Activated CD4-positive, alpha-beta T cell treated with anti-CD3 and anti-CD28 coated beads, Interleukin-2, amount 50 U/mL, for 1 hour (primary cell): ENCODE data around the gene OCA2.

Source experiments
- DNase-seq: peaks from one replicate; pipeline ENCODE4 v3.0.0-alpha.2; 2020

Gene OCA2

DNA sequence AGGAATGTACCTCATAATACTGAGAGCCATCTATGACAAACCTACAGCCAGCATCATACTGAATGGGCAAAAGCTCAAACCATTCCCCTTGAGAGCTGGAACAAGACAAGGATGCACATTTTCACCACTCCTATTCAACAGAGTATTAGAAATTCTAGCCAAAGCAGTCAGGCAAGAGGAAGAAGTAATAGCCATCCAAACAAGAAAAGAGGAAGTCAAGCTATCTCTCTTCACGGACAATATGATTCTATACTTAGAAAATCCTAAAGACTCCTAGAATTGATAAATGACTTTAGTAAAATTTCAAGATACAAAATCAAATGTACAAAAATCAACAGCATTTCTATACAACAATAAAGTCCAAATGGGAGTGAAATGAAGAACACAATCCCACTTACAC, 30.2 kb downstream of the OCA2 start:
- DNase-seq: no peak

GRCh38 chr15:28066231-28066630, 32.9 kb downstream of the OCA2 start:
- DNase-seq: no peak

DNA sequence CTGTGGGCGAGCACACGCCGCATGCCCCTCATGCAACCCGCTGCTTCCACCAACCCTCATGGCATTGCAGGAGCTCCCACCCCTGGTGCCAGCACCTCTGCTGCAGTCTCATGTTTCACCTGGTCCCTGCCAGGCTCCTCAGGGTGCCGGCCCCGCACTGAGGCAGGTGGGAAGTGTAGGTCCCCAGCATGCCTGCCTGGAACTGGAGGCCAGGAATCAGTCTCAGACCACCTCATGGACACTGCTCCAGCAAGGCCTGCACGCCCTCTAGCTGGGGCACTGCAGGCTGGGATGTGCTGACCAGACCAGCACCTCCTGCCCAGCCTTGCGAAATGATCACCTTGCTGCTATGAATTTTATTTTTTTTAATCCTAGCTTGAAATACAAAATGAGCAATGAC, 39.1 kb downstream of the OCA2 start:
- no peak for DNase-seq

DNA sequence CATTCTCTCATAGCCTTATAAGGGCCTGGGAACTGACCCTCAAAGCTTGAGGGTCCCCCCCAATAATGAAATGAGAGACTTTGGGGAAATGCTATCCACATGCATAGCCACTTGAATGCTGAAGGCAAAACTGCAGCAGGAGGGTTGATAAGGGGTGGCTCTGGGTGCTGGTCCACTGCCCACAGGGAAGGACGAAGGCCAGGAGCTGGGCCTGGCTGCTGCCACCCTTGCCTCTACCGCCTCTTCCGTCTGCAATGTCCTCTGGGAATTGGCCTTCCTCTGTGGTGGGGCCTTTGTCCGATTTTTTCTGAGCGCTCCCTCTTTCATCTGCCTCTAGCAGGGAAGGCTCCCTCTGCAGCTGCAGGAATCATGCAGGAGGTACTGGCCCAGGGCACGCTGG, 41.0 kb downstream of the OCA2 start:
- no peak for DNase-seq

DNA sequence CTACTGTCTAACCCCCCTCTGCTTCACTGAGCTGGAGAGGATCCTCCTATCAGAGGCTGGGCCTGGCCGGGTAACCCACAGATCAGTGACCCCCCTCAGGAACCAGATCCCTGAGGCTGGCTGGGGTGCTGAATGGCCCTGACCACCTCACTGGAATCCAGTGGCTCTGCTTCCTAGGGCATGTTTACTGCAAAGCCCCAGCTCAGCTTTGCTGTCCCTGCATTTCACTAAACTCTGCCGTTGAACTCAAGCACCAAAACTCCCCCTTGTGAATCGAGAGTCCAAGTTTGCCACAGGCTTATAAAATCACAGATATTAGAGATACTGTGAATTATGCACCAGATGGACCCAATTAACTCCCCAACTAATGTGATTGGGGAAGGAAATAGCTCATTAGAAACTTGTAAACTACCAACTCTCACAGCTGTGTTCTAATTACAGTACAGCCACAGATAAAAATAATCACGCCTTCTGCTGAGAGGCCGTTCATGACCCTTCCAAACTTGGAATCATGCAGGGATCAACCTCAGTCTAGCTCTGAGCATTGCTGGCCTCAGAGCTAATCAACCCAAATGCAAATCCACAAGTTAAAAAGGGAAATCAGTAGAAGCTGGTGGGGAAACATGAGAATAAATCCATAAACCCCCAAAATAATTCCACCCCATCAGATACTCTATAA, 47.0 kb downstream of the OCA2 start:
- no peak for DNase-seq

GRCh38 chr15:28049581-28049980, 49.5 kb downstream of the OCA2 start:
- no peak for DNase-seq

DNA sequence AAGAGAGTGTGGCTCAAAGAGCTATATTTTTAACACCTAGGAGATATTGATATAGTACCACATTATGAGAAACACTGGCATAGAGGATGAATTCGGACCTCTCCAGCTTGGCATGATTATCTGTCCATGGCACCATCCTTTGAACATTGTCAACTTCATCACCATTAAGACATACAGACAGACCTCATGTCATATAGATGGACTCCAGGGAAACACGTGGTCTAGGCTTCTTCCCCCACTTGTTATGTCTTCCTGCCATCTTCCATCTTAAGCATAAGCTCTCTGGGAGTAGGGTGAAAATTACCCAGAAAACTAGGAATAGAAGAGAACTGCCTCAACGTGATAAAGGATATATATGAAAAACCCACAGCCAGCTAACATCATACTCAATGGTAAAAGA, 51.8 kb downstream of the OCA2 start:
- no peak for DNase-seq

- DNase-seq: no peak
Observed at GRCh38 chr15:28044121-28044672, 54.9 kb downstream of the OCA2 start.

DNA sequence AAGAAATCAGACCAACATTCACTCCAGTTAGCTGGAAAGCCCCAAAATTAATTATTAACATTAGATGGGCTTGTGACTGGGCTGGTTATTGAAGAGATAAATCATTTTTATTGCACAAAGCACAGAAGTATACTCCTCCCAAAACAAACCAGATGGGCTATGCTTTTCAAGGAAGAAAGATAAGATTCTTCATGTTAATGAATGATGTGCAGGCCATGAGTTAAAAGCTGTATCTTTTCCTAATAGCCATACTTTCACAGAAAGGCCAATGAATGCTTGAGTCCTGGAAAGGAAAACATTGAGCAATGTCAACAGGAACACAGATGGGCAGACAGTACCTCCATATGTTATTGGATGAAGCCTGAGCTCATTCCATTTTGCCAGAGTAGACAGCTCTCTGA, 55.4 kb downstream of the OCA2 start:
- DNase-seq: no peak

DNA sequence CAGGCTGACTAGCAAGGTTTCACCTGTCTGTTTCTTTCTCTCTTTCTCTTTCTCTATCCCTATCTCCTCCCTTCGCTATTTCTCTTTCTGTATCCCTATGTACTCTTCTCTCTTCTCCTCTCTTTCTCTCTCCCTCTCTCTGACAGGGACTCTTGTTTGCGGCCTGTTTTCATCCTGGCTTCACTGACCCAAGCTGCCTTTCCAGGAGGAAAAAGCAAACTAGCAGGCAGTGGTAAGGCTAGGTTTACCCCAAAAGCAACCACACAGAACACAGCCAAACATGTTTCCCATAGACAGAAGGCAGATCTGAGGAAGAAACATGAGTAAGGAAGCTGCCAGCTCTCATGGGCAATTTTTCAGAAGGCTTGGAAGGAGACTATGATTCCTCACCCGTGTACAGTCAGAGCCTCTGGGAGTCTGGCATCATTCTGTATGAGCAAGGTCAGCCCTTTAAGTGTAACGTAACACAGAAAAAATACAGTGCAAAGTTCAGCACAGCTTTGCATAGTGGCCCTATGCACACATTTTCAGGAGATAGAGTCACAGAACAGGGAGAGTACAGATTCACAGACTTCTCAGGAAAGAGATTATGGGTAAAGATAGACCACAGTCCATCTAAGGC, 61.0 kb downstream of the OCA2 start:
- DNase-seq: no peak

GRCh38 chr15:28033443-28033842, 65.7 kb downstream of the OCA2 start:
- no peak for DNase-seq

GRCh38 chr15:28030801-28031200, 68.3 kb downstream of the OCA2 start:
- no peak for DNase-seq

GRCh38 chr15:28027714-28028076, 71.4 kb downstream of the OCA2 start:
- no peak for DNase-seq

DNA sequence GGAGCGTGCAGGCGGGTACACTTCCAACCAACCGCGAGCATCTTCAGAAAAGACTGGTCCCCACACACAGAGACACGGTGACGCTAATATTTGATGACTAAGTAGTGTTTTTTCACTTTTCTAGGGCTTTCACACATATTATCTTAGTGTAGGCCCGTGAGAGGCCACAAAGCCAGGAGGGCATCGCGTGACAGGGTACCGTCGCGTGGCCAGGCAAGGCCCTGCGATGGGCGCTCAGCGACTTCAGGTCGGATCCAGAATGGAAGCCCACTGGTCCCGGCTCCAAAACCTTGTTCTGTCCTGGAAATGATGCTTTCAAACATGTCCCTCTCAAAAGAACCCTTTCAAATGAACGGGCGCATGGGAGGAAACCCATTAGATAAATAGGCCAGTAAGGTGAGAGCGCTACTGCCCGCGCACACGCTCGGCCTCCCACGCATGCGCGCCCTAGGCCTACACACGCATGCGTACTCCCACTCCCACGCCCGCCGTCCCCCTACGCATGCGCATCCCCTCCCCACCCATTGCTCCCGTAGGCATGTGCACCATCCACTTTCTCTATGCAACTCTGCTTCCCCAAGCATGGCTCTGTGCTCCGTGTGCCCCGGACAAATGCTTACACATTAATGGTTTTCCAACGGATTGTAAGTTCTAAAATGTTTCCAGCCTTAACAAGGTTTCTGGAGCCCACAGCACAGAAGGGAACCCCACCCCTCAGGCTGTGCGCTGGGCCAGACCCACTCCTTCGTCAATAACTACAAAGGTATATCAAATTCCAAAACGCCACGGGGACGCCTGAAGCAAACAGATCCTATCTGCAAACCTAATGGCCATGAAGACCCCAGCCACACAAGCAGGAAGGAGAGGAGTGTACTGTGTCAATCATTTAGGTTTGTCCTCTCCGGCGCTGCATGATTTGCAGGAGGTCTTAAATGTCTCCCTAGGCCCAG, 72.1 kb downstream of the OCA2 start:
- no peak for DNase-seq

GRCh38 chr15:28026221-28026620, 72.9 kb downstream of the OCA2 start:
- DNase-seq: no peak

DNA sequence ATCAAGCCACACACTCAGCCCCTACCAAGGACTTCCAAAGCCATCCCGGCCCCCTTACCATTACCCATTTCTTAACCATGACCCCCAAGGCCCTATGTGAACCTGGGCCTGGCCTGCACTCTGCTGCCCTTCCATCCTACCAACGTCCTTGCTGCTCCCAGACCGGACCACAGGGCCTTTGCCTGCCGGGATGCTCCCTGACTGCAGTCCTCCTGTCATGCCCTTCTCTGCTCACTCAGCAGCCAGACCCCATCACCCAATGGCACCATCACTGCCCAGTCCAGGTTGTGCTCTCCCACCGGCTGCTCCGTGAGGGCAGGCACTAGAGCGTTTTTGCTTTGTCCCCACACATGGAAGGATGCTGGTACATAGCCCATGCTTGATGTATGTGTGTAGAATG, 73.7 kb downstream of the OCA2 start:
- no peak for DNase-seq

- DNase-seq: no peak
Observed at GRCh38 chr15:28024889-28025250, 74.2 kb downstream of the OCA2 start.

- DNase-seq: no peak
Observed at GRCh38 chr15:28023933-28024888, 74.9 kb downstream of the OCA2 start.

GRCh38 chr15:28023422-28023821, 75.7 kb downstream of the OCA2 start:
- no peak for DNase-seq

DNA sequence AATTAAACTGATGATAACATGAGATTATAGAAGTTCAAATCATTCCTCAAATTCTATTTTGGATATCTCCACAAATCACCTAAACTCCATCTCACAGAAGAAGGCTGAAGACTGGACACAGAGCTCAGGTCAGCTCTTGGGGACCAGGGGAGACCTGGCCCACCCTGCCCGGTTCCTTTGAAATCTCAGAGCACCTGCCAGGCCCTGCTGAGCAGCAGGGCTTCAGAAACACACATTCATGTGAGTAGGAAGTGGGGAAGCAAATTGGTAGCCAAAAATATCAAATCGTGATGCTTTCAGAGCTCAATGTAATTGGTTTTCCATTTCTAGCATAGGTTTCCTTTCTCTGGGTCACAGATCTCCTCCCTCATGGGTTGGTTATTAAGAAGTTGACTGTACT, 76.2 kb downstream of the OCA2 start:
- no peak for DNase-seq

- DNase-seq: no peak
Observed at GRCh38 chr15:28022181-28022580, 76.9 kb downstream of the OCA2 start.

- DNase-seq: no peak
Observed at GRCh38 chr15:28021281-28022039, 77.7 kb downstream of the OCA2 start.
